Fibroblast of pulmonary artery (primary cell): ENCODE measurements around the gene MGLL.

Experiments used
- DNase-seq: peaks from one replicate; pipeline ENCODE4 v3.0.0-alpha.2; 2010; ENCODE audit warnings: low read depth
- H3K4me3 ChIP-seq: replicated peaks from 2 replicates; pipeline ENCODE4 v1.5.1; 2011; ENCODE audit warnings: low read depth, mild to moderate bottlenecking, control low read depth, low read length, moderate library complexity
- CTCF ChIP-seq: IDR thresholded peaks from 2 replicates; pipeline ENCODE4 v1.5.1; 2011; ENCODE audit warnings: mild to moderate bottlenecking, control low read depth, low read length, inconsistent platforms; ENCODE audit errors: missing control alignments

Gene MGLL

GRCh38 chr3:127776347-127776746 lies 46.0 kb downstream of the MGLL start:
- TF ChIP-seq CTCF = no peak
- no peak for DNase-seq
- H3K4me3 ChIP-seq = no peak overlapping the region

DNA sequence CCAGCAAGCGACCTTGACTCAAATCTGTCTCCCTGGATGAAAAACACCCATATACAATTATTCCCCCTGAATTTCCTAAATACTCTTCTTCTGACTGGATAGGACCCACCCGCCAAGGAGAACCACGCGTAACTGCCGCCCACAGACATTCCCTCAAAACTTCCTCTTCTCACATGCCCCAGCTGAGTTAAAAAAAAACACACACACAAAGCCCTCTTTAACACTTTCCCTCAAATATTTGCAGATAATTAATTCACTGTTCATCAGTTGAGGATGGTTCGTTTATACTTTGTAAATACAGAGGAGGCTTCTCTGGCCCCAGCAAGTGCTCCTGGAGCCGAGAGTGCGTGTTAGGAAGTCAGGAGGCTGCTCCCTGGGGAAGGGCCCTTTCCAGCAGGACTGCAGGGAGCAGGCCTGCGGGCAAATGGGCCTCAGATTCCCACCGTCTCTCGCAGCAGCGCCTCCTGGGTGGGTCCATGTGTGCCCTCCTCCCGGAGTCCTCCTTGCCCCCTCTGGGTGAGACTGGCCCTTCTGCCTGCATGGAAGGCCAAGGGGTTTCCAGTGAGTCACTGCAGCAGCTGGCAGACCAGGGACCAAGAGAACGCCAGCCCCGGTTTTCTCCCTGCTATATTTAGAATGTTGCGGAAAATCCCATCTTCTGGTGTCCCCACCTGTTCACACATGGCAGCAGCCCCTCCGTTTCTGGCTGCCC lies 46.8 kb downstream of the MGLL start:
- H3K4me3 ChIP-seq = no peak overlapping the region
- peak; percentile 60 for DNase-seq
- no peak for TF ChIP-seq CTCF

DNA sequence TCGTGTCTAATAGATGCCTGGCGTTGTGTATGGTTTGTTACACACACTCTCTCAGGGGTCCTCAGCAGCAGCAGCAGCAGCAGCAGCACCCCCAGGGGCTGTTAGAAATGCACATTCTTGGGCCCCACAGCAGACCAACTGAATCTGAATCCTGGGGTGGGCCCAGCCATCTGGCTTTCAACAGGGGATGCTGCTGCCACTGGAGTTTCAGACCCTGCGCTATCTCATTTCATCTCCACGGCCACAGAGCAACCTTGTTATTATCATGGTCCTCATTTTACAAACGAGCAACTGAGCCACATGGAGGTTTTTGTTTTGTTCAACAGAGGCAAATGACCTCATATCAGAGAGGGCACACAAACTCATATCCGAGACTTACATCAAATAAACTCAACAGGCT lies 47.7 kb downstream of the MGLL start:
- DNase-seq = no peak
- no peak overlapping the region for H3K4me3 ChIP-seq
- no peak for TF ChIP-seq CTCF

- no peak for TF ChIP-seq CTCF
- no peak overlapping the region for H3K4me3 ChIP-seq
- no peak for DNase-seq
These were observed 48.4 kb downstream of the MGLL start for GRCh38 chr3:127773752-127774395.

DNA sequence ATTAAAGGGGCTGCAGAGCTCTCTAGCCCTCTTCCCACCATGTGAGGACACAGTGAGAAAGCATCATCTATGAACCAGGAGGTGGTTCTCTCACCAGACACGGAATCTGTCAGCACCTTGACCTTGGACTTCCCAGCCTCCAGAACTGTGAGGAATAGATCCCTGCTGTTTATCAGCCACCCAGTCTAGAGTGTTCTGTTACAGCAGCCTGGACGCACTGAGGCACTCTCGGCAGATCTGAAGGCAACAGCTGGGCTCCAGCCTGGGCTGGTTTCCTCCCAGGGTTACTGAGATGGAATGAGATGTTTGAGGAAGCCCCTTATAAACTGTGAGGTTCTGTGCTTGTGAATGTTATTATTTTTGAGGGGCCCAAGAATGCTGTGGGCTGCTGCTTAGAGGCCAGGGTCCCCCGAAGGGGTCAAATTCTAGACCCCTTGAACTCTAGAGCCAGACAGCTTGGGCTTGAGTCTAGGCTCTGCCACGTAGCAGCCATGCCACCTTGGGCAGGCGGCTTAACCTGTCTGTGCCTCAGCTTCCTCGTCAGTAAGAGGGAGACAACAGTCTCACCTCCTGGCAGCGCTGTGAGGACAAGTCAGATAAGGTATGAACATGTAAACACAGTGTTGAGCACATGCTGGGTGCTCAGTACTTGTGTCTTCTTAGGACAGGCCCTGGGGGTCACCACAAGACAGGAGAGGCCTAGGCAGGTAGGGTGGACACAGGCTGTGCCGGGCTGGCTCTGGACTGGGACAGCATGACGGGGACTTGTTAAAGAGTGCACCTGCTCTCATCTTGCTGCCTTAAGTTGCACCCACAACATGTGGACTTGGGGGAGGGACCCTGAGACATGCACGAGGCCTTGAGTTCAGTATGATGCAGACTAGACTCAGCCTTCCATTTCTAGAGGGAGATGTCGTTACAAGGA lies 49.2 kb downstream of the MGLL start:
- no peak for DNase-seq
- H3K4me3 ChIP-seq = no peak overlapping the region
- no peak for TF ChIP-seq CTCF

DNA sequence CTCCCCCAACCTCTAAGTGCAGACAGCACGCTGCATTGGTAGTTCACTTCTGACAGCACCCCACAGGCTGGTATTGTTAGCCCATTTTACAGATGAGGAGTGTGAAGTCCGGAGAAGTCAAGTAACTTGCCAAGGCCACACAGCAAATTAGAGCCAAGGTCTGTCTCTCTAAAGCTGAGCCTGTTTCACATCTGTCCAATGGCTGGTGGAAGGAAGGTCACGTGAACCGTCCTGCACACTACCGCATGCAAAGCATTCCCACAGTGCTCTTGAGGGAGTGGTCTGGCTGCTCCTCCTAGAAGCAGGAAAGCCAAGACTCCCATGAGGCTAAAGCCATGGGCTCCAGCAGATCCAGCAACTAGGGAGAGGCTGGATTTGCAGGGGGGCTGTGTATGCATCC lies 50.0 kb downstream of the MGLL start:
- no peak overlapping the region for H3K4me3 ChIP-seq
- no peak for DNase-seq
- TF ChIP-seq CTCF = no peak
